A549 (cell line): Measurements from ENCODE around the gene RFLNA. TPM values are rescaled to one million over a fixed set of nuclear protein-coding genes. Genes with fewer than 3 reads are reported as not detected.

Source experiments
- ATAC-seq, 2 experiments: fragments of 200-7000 bp in 1 of 2; fragments of >200 bp in 1 of 2; cut with Nextera tagmentation in 1 of 2; cut with Tn5 transposase in 1 of 2; 3 replicates each; pipeline versions ENCODE4 v1.8.0 to v1.9.1; 2018 to 2020; ENCODE audit warnings: mild to moderate bottlenecking in 1 of 2, moderate library complexity in 1 of 2
- CTCF ChIA-PET: fragments of 300-600 bp; sonication (Branson Sonifier 250); formaldehyde crosslinking; extraction: SDS; loops from one replicate; lab custom pipeline; 2021; ENCODE audit warnings: antibody characterized with exemption, inconsistent platforms; lab: Yijun Ruan, JAX
- POLR2A ChIA-PET: fragments of 350-600 bp; formaldehyde crosslinking; extraction: SDS; loops from one replicate; lab custom pipeline; 2021; ENCODE audit warnings: antibody characterized with exemption, inconsistent platforms; lab: Yijun Ruan, JAX
- DNase-seq, 2 experiments: peaks; one replicate each; pipeline versions ENCODE4 v3.0.0 to v3.0.0-alpha.2; 2011 to 2016; ENCODE audit warnings: low read depth in 1 of 2, low spot score in 1 of 2
- FAIRE-seq: peaks from 2 replicates; lab custom pipeline; 2011; peaks lifted over from hg19 to GRCh38; lab: Jason Lieb, UNC
- H3K27ac ChIP-seq, 2 experiments: fragments of >200 bp; sonication (Bioruptor Twin); formaldehyde crosslinking; 3 replicates each; pipeline ENCODE4 v1.5.1; 2016 to 2017
- H3K4me1 ChIP-seq: fragments of >200 bp; sonication (Bioruptor Twin); formaldehyde crosslinking; 3 replicates; pipeline ENCODE4 v1.6.1; 2016
- H3K4me2 ChIP-seq: fragments of >200 bp; sonication (Bioruptor Twin); formaldehyde crosslinking; 3 replicates; pipeline ENCODE4 v1.6.1; 2016
- H3K4me3 ChIP-seq: fragments of >200 bp; sonication (Bioruptor Twin); formaldehyde crosslinking; 3 replicates; pipeline ENCODE4 v1.5.1; 2016
- H3K9me3 ChIP-seq: fragments of >200 bp; sonication (Bioruptor Twin); formaldehyde crosslinking; 3 replicates; pipeline ENCODE4 v1.6.1; 2016
- CEBPB ChIP-seq, 2 experiments: fragments of >200 bp in 1 of 2; sonication (Bioruptor Twin) in 1 of 2; formaldehyde crosslinking in 1 of 2; IDR thresholded peaks; 2 replicates each; pipeline ENCODE4 v1.6.1; 2012 to 2016
- CHD2 ChIP-seq: fragments of 150-350 bp; IDR thresholded peaks from 2 replicates; pipeline ENCODE4 v1.6.1; 2014; ENCODE audit warnings: low read length; ENCODE audit not compliant: partially characterized antibody
- EHF ChIP-seq: fragments of 250-450 bp; sonication (Bioruptor Pico); IDR thresholded peaks from 2 replicates; pipeline ENCODE4 v1.5.0; 2020; ENCODE audit warnings: mild to moderate bottlenecking
- FOSB ChIP-seq: fragments of 250-450 bp; sonication (Bioruptor Pico); IDR thresholded peaks from 2 replicates; pipeline ENCODE4 v1.5.0; 2020; ENCODE audit warnings: mild to moderate bottlenecking, moderate library complexity
- FOSL2 ChIP-seq, 2 experiments: fragments of 450-650 bp in 1 of 2; fragments of >200 bp in 1 of 2; sonication (Bioruptor Twin) in 1 of 2; formaldehyde crosslinking; IDR thresholded peaks; 2 replicates each; pipeline versions ENCODE4 v1.5.0 to v1.6.1; 2016 to 2020; ENCODE audit warnings: mild to moderate bottlenecking in 1 of 2, moderate library complexity in 1 of 2
- FOXS1 ChIP-seq: fragments of 250-450 bp; sonication (Bioruptor Pico); IDR thresholded peaks from 2 replicates; pipeline ENCODE4 v1.5.0; 2020; ENCODE audit warnings: mild to moderate bottlenecking, moderate library complexity
- GATA3 ChIP-seq: IDR thresholded peaks from 2 replicates; pipeline ENCODE4 v1.6.1; 2012; ENCODE audit warnings: borderline replicate concordance
- HDAC2 ChIP-seq: fragments of 200-600 bp; sonication (generic); IDR thresholded peaks from 2 replicates; pipeline ENCODE4 v1.6.1; 2016
- HOXA7 ChIP-seq: fragments of 250-450 bp; sonication (Bioruptor Pico); IDR thresholded peaks from 2 replicates; pipeline ENCODE4 v1.5.0; 2020; ENCODE audit warnings: mild to moderate bottlenecking, moderate library complexity
- KDM1A ChIP-seq: fragments of 200-600 bp; sonication (generic); IDR thresholded peaks from 2 replicates; pipeline ENCODE4 v1.6.1; 2016; ENCODE audit warnings: low read depth, mild to moderate bottlenecking
- KDM5A ChIP-seq: fragments of 200-600 bp; sonication (generic); IDR thresholded peaks from 2 replicates; pipeline ENCODE4 v1.6.1; 2016; ENCODE audit warnings: antibody characterized with exemption, mild to moderate bottlenecking
- MAZ ChIP-seq: fragments of 150-350 bp; IDR thresholded peaks from 2 replicates; pipeline ENCODE4 v1.6.1; 2014; ENCODE audit warnings: antibody characterized with exemption, low read depth, low read length, borderline replicate concordance
- NPAS2 ChIP-seq: fragments of 250-450 bp; sonication (Bioruptor Pico); IDR thresholded peaks from 2 replicates; pipeline ENCODE4 v1.8.0; 2022; ENCODE audit warnings: mild to moderate bottlenecking, moderate library complexity, borderline replicate concordance
- NR3C1 ChIP-seq: fragments of >200 bp; sonication (Bioruptor Twin); formaldehyde crosslinking; IDR thresholded peaks from 3 replicates; pipeline ENCODE4 v1.6.1; 2017
- PBX3 ChIP-seq: IDR thresholded peaks from 2 replicates; pipeline ENCODE4 v1.6.1; 2012
- PHF8 ChIP-seq: fragments of 200-600 bp; sonication (generic); IDR thresholded peaks from 2 replicates; pipeline ENCODE4 v1.6.1; 2016; ENCODE audit warnings: low read depth, mild to moderate bottlenecking, antibody characterized with exemption, moderate library complexity, borderline replicate concordance
- RARB ChIP-seq: fragments of 250-450 bp; sonication (Bioruptor Pico); IDR thresholded peaks from 2 replicates; pipeline ENCODE4 v1.8.0; 2021; ENCODE audit warnings: mild to moderate bottlenecking, moderate library complexity
- RNF2 ChIP-seq: fragments of 200-600 bp; sonication (generic); IDR thresholded peaks from 2 replicates; pipeline ENCODE4 v1.6.1; 2016; ENCODE audit warnings: low read depth, mild to moderate bottlenecking, antibody characterized with exemption, moderate library complexity, borderline replicate concordance
- SMC3 ChIP-seq: fragments of >200 bp; sonication (Bioruptor Twin); formaldehyde crosslinking; IDR thresholded peaks from 3 replicates; pipeline ENCODE4 v1.6.1; 2018; ENCODE audit warnings: inconsistent platforms
- SREBF2 ChIP-seq: fragments of 450-650 bp; IDR thresholded peaks from 2 replicates; pipeline ENCODE4 v1.6.1; 2014; ENCODE audit warnings: mild to moderate bottlenecking, moderate library complexity
- TFCP2L1 ChIP-seq: fragments of 250-450 bp; sonication (Bioruptor Pico); IDR thresholded peaks from 2 replicates; pipeline ENCODE4 v1.5.0; 2021; ENCODE audit warnings: mild to moderate bottlenecking
- USF2 ChIP-seq: fragments of 450-650 bp; IDR thresholded peaks from 2 replicates; pipeline ENCODE4 v1.6.1; 2014; ENCODE audit warnings: antibody characterized with exemption
- ZC3H11A ChIP-seq: fragments of 450-650 bp; IDR thresholded peaks from 2 replicates; pipeline ENCODE4 v1.6.1; 2014; ENCODE audit warnings: antibody characterized with exemption, mild to moderate bottlenecking
- ZSCAN20 ChIP-seq: fragments of 250-450 bp; sonication (Bioruptor Pico); IDR thresholded peaks from 2 replicates; pipeline ENCODE4 v1.8.0; 2022; ENCODE audit warnings: mild to moderate bottlenecking, moderate library complexity
- WGBS: methylation state at CpG from one replicate; pipeline ENCODE4 v1.1.6; 2017; ENCODE audit errors: missing lambda C conversion rate; 5-methylcytosine and 5-hydroxymethylcytosine counted together
- polyA plus RNA-seq, 4 experiments: library from polyadenylated mRNA; depleted of rRNA in 3 of 4; stranded (reverse); fragments of >200 nt; fragmentation: RNase III in 1 of 4; extraction: RNeasy Plus Mini Kit Qiagen cat#74134 plus additional on column Dnase treatment in 1 of 4; gene quantifications; 2 replicates in 3 of 4; 3 replicates in 1 of 4; pipeline ENCODE4 v1.2.3, GENCODE V29; 2011 to 2017

RFLNA gene
- polyA plus RNA-seq, 2 of the 4 experiments (the other 2 are of a cell fraction), result not detected

- H3K4me3 ChIP-seq, result no peak overlapping the region
- 0 out of 6 replicates have a peak, but pooled peaks of 1 of the 2 experiments have one; percentile 39 for ATAC-seq
- no peaks in the 10 kb centered on the region for H3K9me3 ChIP-seq
- no peaks in the 10 kb centered on the region for H3K4me1 ChIP-seq
- ChIA-PET POLR2A (no interaction called here), CTCF (interaction anchor here (0.9 kb wide), 1 partner anchor 11 kb away, joined by 3 read pairs; no protein-coding TSS in a partner anchor)
- H3K4me2 ChIP-seq, result no peak overlapping the region
- WGBS, result 31% methylated on average over 23 of the region's 23 CpGs
- no peak overlapping the region for H3K27ac ChIP-seq
- FAIRE-seq, result no peak
- no peak for DNase-seq
- TF ChIP-seq SREBF2 (no peak), EHF (no peak), GATA3 (no peak), SMC3 (no peak), MAZ (no peak), ZSCAN20 (no peak), RARB (no peak), FOSL2 (IDR thresholded peaks at IDR 0.05) (no peak), FOSL2 (CRISPR knock-in tag; IDR thresholded peaks at IDR 0.05) (no peak), KDM1A (no peak)
- TF ChIP-seq, all 56 proteins: peak for 0
These were observed 35.5 kb upstream of the RFLNA start for GRCh38 chr12:124259154-124260066.

- ATAC-seq (no peak), DNase-seq (no peak)
- H3K4me3 ChIP-seq, result no peak overlapping the region
These were observed 33.0 kb upstream of the RFLNA start for GRCh38 chr12:124261885-124262284.

GRCh38 chr12:124264089-124264795, 30.7 kb upstream of the RFLNA start:
- Histone ChIP-seq H3K4me3 (no peak overlapping the region), H3K4me1 (no peaks in the 10 kb centered on the region), H3K27ac (no peak overlapping the region), H3K9me3 (no peaks in the 10 kb centered on the region), H3K4me2 (no peak overlapping the region)
- DNase-seq, result no peak
- no peak for ATAC-seq
- TF ChIP-seq TFCP2L1 (CRISPR knock-in tag) (no peak), RNF2 (no peak), ZC3H11A (no peak), HDAC2 (no peak), KDM5A (no peak), CEBPB (IDR thresholded peaks at IDR 0.05) (no peak), NR3C1 (no peak)
- no peak for FAIRE-seq
- POLR2A ChIA-PET, result no interaction called here
- WGBS, result 76% methylated on average over 10 of the region's 10 CpGs
- CTCF ChIA-PET, result interaction anchor here (0.5 to 1.9 kb wide), 2 partner anchors 10 to 16 kb away, joined by 3 to 4 read pairs; no protein-coding TSS in a partner anchor

More at GRCh38 chr12:124261885-124262284, 33.0 kb upstream of the RFLNA start:
- no peak for FAIRE-seq
- ChIA-PET CTCF (interaction anchor here (0.7 kb wide), 1 partner anchor 235 kb away, joined by 3 read pairs; no protein-coding TSS in a partner anchor), POLR2A (no interaction called here)
- H3K4me1 ChIP-seq, result no peaks in the 10 kb centered on the region
- H3K4me2 ChIP-seq, result no peak overlapping the region
- 56% methylated on average over 8 of the region's 12 CpGs for WGBS
- no peaks in the 10 kb centered on the region for H3K9me3 ChIP-seq
- H3K27ac ChIP-seq, result no peak overlapping the region
- no peak for TF ChIP-seq SMC3
- TF ChIP-seq GATA3, result no peak
- no peak for TF ChIP-seq PHF8
- TF ChIP-seq HOXA7 (CRISPR knock-in tag), result no peak
- no peak for TF ChIP-seq NPAS2
- TF ChIP-seq FOSL2 (IDR thresholded peaks at IDR 0.05), result no peak
- no peak for TF ChIP-seq FOSL2 (CRISPR knock-in tag; IDR thresholded peaks at IDR 0.05)
- no peak for TF ChIP-seq CHD2
- no peak for TF ChIP-seq PBX3
- no peak for TF ChIP-seq FOXS1 (CRISPR knock-in tag)
- TF ChIP-seq SREBF2, result no peak
- no peak for TF ChIP-seq RARB
- TF ChIP-seq HDAC2, result no peak
- no peak for TF ChIP-seq FOSB (CRISPR knock-in tag)
- no peak for TF ChIP-seq USF2
